ENCODE measurements around the gene HELQ.
"Not testable (repeated sequence)": the region's sequence is repeated elsewhere in the genome, so short reads cannot be mapped to it uniquely, and the experiment has no call there.

Gene HELQ, protein sequence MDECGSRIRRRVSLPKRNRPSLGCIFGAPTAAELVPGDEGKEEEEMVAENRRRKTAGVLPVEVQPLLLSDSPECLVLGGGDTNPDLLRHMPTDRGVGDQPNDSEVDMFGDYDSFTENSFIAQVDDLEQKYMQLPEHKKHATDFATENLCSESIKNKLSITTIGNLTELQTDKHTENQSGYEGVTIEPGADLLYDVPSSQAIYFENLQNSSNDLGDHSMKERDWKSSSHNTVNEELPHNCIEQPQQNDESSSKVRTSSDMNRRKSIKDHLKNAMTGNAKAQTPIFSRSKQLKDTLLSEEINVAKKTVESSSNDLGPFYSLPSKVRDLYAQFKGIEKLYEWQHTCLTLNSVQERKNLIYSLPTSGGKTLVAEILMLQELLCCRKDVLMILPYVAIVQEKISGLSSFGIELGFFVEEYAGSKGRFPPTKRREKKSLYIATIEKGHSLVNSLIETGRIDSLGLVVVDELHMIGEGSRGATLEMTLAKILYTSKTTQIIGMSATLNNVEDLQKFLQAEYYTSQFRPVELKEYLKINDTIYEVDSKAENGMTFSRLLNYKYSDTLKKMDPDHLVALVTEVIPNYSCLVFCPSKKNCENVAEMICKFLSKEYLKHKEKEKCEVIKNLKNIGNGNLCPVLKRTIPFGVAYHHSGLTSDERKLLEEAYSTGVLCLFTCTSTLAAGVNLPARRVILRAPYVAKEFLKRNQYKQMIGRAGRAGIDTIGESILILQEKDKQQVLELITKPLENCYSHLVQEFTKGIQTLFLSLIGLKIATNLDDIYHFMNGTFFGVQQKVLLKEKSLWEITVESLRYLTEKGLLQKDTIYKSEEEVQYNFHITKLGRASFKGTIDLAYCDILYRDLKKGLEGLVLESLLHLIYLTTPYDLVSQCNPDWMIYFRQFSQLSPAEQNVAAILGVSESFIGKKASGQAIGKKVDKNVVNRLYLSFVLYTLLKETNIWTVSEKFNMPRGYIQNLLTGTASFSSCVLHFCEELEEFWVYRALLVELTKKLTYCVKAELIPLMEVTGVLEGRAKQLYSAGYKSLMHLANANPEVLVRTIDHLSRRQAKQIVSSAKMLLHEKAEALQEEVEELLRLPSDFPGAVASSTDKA

DNA sequence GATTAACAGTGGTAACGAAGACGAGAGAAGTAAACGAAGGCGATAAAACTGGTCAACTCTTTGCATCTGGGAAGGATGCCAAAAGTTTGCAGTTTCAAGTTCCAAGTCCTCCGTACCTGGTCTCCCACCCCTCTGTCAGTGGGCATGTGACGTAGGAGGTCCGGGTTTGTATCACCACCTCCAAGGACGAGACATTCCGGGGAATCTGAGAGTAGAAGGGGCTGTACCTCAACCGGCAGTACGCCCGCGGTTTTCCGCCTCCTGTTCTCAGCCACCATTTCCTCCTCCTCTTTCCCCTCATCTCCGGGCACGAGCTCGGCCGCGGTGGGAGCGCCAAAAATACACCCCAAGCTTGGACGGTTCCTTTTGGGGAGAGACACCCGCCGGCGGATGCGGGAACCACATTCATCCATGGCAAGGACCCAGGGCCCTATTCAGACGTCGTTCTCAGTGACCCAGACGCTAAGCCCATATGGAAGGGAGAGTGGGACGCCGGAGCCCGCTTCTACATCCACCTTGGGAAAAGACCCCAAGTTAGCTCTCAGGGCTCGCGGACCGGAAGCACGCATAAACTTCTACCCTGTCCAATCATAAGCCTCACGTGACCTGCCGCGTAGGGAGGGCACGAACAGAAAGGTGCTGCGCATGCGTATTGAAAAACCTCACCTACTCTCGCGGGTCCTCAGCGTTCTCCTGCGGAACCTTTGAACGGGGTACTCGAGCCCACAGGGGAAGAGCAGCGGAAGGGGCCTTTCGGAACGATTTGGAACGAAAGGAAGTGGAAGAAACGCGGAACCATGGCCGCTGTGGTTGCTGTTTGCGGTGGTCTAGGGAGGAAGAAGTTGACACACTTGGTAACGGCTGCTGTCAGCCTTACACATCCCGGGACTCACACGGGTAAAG lies at the start of gene HELQ, which contains the start of gene MRPS18C:
HELQ (minus strand) TSS at position 543 of the 903 bp plus-strand sequence; CDS start at position 413, 130 bp downstream.
MRPS18C (plus strand) TSS at position 778 of the 903 bp plus-strand sequence; CDS start at position 798, 20 bp downstream.
- Histone ChIP-seq H3K4me3 (peak within 1 kb of the TSS; percentile 54 to 96 (median 81)), H3K27ac (peak within 1 kb of the TSS; percentile 82 to 99 (median 96))

DNA sequence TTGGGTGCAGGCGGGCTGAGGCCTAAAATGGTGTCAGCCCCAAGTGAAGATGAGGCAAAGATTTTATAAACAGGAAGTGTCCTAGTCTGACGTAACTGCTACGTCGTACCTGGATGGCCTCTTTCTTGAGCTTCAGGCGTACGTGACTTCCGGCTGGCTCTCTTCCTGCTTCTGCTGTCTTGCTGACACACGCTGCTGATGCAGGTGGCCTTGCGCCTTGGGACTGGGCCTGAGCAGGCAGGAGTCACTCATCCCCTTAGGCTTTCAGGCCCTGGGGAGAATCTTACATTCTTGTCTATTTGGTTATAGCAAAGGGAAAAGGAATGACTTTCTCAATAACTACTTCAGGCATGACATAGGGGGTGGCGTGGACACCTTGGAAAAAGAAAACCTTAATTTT lies 49.4 kb upstream of the HELQ start:
- Histone ChIP-seq H3K4me3 (no peak overlapping the region), H3K27ac (no peak overlapping the region)

DNA sequence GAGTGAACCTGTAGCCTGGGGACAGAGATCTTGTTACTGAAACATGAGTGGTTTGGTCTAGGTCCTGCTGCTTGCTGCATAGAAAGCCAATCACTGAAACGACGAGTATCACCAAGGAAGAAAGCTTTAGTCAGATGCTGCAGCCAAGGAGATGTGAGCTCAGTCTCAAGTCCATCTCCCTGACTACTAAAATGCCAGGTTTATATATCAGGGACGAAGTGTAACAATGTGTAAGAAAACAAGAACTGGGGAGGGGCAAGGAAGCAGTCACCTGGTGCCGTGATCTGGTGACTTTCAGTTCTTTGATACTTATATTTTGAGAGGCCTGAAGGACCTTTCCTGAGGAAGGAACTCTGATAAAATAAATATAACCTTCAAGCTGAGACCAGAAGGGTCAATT lies 48.9 kb upstream of the HELQ start:
- H3K4me3 ChIP-seq: no peak overlapping the region
- H3K27ac ChIP-seq: peak overlapping the region in 1 of 21 experiments; percentile 55

DNA sequence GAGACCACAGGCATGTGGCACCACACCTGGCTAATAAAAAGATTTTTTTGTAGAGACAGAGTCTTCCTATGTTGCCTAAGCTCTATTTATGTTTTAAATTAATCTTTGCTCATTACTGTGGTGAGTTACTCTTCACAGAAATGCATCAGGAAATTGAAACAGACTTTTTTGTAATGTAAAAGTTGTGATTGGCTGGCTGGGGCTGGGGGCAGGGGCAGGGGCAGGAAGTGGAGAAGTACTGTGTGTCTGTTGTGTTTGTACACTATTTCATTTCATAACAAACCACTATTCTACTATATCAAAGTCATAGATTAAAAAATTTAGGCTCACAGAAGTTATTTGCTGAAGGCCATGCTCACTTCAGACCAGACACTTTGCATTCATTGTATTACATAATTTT lies 48.4 kb upstream of the HELQ start:
- Histone ChIP-seq H3K27ac (peak overlapping the region in 2 of 21 experiments; percentile 39 to 55), H3K4me3 (no peak overlapping the region)

DNA sequence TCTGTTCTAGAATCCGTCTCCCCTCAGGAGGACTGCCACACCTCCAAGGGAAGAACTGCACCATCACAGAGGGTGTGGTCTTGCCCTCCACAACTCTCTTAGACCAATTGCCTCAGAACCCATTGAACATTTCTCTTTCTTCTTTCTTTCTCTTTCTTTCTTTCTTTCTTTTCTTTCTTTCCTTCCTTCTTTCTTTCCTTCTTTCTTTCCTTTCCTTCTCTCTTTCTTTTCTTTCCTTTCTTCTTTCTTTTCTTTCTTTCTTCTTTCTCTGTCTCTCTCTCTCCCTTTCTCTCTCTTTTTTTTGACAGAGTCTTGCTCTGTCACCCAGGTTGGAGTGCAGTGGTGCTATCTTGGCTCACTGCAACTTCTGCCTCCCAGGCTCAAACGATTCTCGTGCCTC lies 46.0 kb upstream of the HELQ start:
- H3K27ac ChIP-seq, H3K4me3 ChIP-seq: not testable (repeated sequence)

DNA sequence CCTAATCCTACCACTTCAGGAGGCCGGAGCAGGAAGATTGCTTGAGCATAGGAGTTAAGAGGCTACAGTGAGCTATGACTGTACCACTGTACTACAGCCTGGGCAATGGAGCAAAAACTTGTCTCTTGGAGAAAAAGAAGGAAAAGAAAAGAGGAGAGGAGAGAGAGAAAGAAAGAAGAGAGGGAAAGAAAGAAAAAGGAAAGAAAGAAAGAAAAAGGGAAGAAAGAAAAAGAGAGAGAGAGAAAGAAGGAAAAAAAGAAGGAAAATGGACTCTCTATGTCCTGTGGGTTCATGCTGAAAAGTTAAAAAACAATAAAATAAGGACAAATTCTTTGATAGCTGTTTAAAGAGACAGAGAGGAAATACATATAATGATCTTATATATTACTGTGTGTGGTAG lies 42.6 kb upstream of the HELQ start:
- Histone ChIP-seq H3K4me3 (no peak overlapping the region), H3K27ac (no peak overlapping the region)

DNA sequence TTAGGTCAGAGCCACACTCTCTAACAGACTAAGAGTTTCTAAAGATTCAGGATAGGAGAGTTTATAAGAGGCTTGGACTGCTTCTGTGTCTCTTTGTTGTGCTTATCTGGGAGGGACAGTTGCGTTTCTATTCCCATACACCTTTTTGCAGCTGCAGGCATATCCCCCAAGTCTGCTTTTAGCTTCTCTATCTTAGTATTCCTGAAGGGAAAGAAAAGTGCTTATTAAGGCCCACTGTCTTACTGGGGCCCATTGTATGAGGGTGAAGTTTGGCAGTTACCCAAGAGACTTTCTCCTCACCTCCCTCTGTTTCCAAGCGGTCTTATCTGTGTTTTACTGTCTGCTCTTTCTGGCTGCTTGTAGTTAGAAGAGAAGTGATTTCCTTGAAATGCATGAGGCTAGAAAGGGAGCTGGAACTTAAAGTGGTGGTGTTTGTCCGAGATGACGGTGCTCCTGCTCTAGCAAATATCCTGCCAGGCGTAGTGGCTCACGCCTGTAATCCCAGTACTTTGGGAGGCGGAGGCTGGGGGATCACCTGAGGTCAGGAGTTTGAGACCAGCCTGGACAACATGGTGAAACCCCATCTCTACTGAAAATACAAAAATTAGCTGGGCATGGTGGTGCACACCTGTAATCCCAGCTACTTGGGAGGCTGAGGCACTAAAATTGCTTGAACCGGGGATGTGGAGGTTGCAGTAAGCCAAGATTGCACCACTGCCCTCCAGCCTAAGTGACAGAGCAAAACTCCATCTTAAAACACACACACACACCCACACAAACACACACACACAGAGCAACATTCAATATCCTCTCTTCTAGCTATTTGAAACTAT lies 40.7 kb upstream of the HELQ start:
- not testable (repeated sequence) for H3K27ac ChIP-seq, H3K4me3 ChIP-seq

DNA sequence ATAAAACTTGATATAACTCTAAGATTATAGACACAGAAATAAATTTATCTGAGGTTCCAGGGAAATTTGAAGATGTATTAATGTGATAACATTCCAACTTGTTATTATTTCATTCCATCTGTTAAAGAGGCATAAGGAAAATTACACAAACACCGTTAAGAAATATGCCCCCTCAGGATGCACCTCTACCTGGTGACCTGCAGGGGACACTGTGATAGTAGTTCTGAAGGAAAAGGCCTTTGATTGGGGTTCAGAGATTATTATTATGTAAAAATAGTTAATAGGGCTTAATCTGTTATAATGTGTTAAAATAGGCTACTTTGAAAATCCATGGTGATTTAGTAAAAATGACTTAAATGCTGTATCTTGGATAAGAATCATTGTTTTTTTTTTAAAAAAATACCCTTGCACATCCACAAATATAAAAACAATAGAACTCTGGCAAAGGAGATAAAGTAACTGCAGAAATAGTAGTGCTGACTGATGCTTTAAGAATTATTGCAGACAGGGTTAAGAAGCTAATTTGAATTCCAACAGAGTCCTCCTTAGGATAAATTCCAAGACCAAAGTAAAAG lies 35.3 kb upstream of the HELQ start:
- no peak overlapping the region for H3K4me3 ChIP-seq

DNA sequence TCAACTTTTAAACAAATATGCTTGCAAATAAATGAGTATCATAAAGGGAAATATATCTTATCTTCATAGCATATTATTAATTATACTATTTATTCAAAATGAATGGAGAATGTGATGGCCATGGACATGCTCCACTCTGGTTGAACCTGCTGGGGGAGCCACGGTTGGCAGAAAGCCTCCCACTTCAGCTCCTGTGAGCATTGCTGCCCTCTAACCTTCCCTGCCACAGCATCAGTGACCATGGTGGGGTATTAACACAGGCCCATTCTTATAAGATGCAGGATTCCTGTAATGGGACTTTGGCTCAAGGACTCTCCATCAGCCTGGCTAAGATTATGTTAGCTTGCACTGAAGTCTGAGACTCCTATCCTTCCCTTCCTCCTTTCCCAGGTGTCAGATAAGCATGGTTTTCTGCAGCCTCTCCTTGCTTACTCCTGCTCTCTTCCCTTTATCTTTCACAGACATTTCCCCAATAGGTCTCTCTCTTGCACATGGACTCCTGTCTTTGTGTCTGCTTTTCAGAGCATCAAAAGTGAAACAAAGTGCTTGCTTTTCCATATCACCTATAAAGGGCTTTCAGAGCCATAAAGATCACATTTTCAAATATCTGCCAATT lies 34.2 kb upstream of the HELQ start:
- no peak overlapping the region for H3K4me3 ChIP-seq
- H3K27ac ChIP-seq: no peak overlapping the region

More for the DNA sequence above, 35.3 kb upstream of the HELQ start:
- H3K27ac ChIP-seq: no peak overlapping the region

DNA sequence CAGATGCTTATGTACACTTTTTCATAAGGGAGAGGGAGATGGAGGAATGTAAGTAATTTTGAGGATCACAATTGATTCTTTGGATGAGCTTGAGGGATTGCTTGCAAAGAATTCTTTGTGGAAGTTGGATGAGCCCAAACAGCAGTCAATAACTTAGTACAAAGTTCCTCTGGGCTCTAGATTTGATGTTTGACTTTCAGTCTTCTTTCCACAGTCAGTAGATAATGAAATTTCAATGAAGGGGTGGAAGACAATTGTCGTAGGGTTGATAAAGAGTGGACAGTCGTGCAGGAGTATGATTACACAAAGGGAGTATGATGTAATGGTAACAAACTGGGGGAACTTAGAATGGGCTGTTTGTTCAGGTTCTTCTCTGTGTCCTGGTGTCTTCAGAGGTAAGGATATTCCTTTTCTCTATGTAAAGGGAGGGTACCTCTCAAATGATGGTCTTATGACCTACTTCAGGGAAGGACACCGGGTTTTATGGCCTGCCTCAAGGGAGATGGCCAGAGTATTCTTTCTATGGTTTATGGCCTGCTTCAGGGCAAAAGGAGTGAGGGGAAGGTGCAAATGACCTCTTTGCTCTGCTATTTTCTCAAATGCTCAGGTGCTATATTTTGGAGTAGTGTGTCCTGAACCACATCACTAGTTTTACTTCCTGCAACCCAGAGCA lies 31.0 kb upstream of the HELQ start:
- H3K27ac ChIP-seq: no peak overlapping the region
- no peak overlapping the region for H3K4me3 ChIP-seq

DNA sequence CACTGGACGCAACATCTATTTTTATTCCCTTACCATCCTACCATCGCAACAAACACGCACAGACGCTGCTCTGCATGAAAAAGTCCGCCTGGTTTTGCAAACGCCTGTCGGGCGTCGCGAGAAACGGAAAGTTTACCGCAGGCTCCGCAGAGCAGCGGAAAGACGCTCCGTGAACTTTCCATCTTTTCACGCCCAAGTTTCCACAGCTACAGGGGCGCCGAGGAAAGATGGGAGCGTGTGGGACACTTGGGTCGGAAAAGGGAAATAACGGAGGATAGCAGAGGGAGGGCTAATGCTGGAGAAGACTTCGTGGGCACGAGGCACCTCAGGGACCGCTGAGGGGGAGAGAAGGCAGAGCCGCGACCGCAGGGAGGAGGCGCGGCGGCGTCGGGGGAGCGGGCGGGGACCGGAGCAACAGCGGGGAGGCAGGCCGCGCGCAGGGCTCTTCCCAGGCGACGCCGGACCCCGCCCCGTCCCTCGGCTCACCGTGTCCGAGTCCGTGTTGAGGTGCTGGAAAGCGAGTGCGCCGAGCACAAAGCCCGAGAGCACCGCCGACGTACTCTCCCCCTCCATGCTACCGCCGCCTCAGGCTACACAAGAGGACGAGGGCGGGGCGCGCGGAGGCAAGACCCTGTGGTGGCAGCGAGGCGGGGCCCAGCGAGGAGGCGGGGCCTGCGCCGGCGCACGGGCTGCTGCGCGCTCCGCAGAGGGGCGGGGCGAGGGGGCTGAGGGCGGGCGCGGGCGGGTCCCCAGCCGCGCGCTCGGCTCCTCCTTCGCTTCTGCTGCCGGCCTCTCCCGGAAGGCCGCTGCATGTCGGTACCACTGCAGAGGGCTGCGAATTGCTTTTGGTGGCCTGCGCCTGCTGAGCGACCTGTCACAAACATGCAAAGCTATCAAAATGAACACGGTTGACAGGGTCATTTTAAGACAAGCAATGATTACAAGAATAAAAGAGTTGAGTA lies 29.2 kb upstream of the HELQ start, which contains the start of gene ABRAXAS1:
ABRAXAS1 (minus strand) TSS at position 601 of the 962 bp plus-strand sequence; CDS start at position 573, 28 bp downstream.
- peak within 1 kb of the TSS; percentile 42 to 86 (median 73) for H3K4me3 ChIP-seq
- peak within 1 kb of the TSS; percentile 38 to 92 (median 84) for H3K27ac ChIP-seq

DNA sequence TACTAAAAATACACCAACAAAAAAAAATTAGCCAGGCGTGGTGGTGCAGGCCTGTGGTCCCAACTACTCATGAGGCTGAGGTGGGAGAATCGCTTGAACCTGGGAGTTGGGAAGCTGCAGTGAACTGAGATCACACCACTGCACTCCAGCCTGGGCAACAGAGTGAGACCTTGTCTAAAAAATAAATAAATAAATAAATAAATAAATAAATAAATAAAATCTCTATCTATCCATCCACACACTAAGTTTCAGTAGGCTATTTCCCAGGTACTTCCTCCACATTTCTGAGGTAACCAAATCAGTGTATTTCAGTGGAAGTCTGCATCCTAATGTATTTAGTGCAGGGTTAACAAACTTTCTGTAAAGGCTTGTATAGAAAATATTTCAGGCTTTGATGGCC lies 18.3 kb upstream of the HELQ start:
- Histone ChIP-seq H3K27ac (no peak overlapping the region), H3K4me3 (no peak overlapping the region)

DNA sequence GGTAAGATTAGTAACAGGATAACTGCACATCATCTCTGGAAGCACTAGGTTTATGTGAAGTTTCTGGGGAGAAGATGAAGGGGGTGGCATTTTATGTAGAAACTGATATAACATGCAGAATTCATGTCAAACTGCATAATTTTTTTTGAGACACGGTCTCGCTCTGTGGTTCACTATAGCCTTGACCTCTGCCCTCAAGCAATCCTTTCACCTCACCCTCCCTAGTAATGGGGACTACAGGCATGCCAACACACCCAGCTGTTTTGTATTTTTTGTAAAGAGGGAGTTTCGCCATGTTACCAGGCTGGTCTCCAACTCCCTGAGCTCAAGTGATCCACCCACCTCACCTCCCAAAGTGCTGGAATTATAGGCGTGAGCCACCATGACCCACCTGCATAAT lies 17.8 kb upstream of the HELQ start:
- H3K27ac ChIP-seq: no peak overlapping the region
- H3K4me3 ChIP-seq: no peak overlapping the region

DNA sequence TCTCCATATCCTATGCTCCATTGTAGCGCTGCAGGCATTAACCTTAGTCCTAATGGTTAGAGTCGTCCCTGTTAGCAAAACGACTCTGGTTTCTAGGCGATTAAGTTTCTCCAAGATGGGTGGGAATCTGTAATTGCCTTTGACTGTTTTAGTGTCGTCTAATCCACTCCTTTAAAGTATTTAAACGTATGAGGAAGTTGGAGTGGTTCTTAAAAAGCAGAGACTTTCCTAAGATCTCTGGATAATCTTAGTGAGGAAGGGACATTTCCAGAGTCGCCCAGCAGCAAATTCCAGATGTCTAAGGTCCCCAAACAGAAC lies 520 bp upstream of the HELQ start:
- H3K4me3 ChIP-seq: peak overlapping the region; percentile 54 to 96 (median 81)

DNA sequence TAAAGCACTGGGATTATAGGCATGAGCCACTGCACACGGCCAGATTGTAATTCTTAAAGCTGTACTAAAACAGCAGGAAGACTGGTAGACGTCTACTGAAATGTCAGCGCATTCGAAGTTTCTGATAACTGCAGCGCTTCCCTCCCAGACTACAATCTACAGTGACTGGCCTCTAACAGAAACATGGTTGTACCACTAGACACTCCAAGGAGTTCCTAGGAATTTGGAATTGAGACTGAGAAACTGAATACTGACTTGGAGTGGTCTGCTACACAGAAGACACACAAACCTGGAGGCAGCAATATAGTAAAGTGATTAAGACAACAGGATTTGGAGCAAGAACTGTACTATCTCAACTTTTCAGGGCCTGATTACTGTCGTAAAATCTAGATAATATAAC lies 937 bp downstream of the HELQ start:
- Histone ChIP-seq H3K27ac (peak overlapping the region in 20 of 21 experiments; percentile 83 to 99 (median 96)), H3K4me3 (peak overlapping the region; percentile 54 to 96 (median 81))

More for the DNA sequence above, 520 bp upstream of the HELQ start:
- H3K27ac ChIP-seq: peak overlapping the region; percentile 51 to 99 (median 96)

DNA sequence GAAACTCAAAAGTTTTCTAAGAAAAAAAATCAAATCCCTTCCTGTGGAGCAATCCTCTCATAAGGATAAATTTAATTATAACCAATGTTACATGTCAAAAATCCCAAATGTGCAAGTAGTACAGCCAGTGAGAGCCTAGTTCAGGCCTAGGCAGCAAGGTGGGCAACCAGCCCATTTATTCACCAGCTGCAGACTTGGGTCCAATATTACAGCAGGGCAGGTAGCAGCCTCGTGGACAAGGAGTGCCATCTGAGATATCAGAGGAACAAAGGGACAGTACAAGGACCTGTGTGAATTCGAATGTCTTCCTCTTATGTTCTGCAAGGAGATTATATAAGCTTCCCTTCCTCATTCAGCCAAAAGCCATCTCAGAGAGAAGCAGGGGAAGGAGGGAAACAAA lies 6.6 kb downstream of the HELQ start:
- Histone ChIP-seq H3K27ac (no peak overlapping the region), H3K4me3 (no peak overlapping the region)

Measured in skin epidermis (tissue), 12 donors.